NK-92 (cell line): Measurements from ENCODE around the gene FOXB2.
"Not testable (repeated sequence)": the region's sequence is repeated elsewhere in the genome, so short reads cannot be mapped to it uniquely, and the experiment has no call there.

Experiments used
- DNase-seq: peaks from one replicate; lab custom pipeline; 2025; ENCODE audit not compliant: unreplicated experiment; lab: John Stamatoyannopoulos, UW

Gene FOXB2

DNA sequence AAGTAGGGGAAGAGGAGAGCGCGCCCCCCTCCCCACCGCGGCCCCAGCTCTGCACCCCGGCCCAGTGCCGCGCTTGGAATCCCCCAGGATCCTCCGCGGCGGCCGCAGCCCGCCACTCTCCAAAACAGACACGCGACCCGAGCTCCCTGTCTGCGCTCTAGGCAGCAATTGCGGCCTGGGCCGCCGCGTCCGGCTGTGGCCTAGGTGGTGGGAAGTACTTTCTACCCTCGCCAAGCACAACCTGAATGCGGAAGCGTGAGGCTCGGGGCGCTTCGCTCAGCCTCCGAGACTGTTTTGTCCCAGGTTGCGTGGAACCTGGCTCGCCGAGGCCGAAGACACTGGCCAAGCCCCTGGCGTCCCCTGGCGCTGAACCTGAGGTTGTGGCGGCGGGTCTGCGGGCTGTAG, 3.3 kb upstream of the FOXB2 start:
- DNase-seq: no peak

DNA sequence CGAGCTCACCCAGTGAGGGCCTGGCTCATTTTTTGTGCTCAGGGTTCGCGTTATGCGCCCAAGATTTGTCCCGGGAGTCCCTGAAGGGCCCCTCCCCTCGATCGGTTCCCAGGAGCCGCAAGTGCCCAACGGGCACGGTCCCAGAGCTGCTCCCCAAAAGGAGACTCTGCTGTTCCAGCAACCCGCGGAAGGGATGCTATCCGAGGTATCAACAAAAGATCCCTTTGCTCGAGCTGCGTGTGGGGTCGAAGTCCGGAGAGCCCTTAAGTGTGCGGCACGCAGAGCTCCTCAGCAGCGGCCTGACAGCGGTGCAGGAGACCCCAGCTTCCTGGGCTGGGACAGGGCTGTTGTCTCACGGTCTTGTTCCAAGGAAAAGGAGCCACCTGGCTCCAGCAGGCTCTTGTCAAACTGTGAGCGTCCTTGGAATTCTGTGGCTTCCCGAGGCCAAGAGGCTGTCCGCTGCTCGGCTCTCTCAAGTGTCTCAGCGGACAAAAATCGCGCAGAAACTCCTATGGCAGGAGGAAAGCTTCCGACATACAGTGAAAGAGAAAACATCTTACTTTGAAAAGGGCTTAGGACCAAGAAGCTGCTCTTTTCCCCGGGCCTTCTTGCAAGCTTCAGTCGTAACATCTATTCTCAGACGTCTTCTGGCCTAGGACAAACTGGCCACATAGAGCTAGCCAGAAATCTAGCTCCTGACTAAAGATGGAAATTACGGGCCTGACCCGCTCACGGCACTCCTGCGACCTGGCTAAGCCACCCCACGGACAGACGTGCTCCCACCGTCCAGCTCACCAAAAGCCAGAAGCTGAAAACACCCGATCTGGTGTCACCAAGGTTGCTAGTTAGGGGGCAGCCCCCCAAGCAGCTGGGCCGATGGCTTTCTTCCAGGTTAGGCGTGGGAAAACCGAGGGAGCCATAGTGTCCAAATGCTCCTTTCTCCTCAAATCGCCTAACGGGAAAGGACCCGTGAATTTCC, 2.6 kb upstream of the FOXB2 start:
- no peak for DNase-seq

DNA sequence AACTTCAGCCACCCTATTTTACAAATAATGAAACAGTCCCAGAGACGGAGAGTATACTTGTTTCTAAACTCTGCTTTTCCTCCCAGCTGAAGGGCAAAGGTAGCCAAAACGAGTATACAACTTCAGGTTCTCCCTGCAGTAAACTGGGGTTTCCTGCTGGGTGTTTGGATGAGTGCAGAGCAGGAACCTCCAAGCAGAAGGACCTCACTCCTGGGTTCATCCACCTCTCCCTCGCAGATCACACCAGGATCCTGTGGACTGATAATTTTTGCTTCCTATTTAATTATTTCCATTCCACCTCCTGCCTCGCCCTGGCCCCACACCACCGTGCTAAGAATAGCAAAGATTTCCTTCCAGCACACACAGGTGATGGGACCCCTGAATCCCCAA, 2.0 kb upstream of the FOXB2 start:
- no peak for DNase-seq

DNA sequence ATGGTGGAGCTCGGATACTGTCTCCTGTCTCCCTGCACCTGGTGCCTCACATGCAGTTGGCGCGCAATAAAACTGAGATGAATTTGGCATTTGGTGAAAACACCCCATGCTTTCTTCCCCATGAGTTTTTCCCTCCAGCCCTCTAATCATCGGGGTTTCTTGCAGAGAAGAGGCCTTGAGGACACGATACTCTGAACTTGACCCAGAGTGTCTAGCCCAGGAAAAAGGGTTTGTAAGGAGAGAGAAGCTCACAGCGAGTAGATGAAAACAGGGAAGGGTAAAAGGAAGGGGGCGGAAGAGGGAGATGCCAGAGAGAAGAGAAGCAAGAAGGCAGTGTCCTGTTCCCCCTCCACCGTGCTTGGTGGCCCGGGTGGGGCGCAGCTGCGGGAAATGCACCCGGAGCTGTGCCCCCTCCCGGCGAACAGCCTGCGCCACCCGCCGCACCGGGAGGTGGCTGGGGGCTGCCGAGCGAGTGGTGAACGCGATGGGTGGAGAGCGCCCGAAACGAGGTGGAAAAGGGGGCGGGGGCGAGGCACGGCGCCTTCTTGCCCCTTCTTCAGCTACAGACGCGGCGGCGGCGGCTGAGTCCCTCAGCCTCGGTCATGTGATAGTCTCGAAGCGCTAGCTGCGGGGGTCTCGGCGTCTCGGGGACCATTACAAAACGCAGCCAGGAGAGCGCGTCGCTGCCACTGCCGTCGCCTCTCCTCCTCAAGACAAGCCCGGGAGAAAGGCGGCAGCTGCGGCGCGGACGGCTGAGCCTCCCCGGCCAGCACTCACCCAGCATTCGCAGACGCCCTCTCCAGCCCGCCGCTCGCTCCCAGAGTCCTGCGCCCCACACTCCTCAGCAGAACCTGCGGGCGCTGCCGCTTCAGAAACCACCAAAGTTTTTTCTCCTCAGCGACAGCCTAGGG, 1.1 kb upstream of the FOXB2 start:
- no peak for DNase-seq

DNA sequence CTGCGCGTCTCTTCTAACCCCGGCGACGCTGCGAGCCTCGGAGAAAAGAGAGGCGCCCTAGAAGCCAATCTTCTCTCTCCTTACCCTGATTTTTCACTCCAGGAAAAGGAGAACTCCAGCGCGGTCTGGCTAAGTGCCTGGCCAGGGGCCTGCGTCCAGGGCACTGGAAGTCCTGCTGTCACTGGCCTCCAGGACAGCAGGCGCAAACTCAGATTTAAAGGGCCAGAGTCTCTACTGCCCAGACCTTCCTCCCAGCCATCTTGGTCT, 553 bp upstream of the FOXB2 start:
- no peak for DNase-seq

DNA sequence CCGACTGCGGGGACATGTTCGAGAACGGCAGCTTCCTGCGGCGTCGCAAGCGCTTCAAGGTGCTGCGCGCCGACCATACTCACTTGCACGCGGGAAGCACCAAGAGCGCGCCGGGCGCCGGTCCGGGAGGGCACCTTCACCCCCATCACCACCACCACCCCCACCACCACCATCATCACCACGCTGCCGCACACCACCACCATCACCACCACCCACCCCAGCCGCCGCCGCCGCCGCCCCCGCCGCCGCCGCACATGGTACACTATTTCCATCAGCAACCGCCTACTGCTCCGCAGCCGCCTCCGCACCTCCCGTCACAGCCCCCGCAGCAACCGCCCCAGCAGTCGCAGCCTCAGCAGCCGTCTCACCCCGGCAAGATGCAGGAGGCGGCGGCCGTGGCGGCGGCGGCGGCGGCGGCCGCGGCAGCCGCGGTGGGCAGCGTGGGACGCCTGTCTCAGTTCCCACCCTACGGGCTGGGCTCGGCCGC, 514 bp downstream of the FOXB2 start:
- DNase-seq: no peak

DNA sequence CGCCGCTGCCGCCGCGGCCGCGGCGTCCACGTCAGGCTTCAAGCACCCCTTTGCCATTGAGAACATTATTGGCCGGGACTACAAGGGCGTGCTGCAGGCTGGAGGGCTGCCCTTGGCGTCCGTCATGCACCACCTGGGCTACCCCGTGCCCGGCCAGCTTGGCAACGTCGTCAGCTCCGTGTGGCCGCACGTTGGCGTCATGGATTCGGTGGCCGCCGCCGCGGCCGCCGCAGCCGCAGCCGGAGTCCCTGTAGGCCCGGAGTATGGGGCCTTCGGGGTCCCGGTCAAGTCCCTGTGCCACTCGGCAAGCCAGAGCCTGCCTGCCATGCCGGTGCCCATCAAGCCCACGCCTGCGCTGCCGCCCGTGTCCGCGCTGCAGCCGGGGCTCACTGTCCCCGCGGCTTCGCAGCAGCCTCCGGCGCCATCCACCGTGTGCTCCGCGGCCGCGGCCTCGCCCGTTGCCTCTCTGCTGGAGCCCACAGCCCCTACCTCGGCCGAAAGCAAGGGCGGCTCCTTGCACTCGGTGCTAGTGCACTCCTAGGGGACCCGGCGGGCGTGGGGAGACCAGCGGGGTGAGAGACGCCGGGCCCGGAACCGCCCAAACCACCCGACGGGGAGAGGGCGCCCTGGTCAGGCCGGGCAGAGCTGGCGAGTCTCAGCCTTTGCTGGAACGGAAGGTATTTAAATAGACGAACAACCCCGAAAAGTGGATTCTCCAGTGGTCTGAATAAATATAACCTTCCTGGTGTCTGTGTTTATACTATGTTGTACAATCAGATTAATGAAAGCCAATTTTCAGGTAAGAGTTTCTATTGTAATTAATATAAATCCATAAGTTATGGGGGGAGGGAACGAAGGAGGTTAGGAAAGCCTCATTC, 1.2 kb downstream of the FOXB2 start:
- no peak for DNase-seq

DNA sequence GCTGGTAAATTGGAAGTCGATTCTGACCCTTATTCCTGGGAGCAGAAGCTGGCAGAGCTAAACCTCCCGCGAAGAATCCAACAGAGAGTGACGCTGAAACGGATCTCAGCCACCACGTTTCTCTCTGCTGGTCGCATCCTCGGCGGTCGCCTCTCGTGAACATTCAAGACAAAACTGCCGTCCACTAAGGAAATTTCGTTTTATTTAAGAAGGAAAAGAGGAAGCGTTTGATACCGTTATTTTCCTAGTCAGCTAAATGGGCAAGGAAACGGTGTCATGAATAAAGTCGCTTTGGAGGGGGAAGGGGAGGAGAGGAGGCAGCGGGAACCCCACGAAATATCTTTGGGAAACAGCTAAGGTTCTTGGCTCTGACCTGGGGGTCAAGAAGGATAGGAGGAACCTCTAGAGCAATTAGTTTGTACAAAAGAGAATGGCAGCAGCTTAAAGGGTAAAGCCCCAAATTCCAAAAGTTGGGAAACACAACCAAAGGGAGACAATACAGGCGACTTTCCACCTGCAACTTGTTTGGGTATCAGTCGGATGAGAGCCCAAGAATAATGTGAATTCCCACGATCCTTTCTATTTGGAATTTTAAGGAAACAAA, 1.9 kb downstream of the FOXB2 start:
- DNase-seq: no peak

DNA sequence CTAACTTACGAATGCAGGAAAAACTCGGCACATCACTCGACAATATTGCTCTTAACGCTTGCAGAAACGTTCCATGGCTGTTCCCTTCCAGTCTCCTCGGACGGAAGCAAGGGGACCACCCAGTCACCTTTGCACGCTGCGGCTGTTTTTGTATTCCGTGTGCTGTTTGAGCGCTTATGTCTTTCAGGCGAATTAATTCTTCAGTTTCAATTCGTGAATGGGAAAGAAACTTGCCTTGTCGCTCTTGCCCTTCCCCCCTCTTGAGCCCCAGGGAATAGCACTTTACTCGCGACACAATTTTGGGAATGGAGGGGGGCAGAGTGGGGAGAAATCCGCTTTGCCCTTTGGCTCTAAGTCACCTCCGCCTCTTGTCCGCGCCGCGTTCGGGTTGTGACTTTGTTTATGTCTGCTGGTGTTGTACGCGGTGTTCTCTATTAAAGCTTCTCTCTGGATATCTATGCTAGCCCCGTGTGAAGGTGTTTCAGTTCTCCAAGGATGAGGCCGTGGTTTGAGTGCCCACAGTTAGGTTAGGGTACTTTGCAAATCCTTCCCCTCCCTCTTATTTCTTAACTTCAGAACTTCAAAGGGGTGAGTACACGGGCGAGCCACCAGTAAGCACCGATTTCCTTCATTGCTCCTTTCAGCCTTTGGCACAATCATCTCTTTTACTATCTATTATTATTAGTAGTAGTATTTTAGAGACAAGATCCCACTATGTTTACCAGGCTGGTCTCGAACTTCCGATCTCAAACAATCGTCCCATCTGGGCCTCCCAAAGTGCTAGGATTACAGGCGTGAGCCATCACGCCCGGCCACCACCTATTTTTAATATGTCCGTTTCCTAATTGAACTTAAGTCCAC, 2.7 kb downstream of the FOXB2 start:
- DNase-seq: no peak

DNA sequence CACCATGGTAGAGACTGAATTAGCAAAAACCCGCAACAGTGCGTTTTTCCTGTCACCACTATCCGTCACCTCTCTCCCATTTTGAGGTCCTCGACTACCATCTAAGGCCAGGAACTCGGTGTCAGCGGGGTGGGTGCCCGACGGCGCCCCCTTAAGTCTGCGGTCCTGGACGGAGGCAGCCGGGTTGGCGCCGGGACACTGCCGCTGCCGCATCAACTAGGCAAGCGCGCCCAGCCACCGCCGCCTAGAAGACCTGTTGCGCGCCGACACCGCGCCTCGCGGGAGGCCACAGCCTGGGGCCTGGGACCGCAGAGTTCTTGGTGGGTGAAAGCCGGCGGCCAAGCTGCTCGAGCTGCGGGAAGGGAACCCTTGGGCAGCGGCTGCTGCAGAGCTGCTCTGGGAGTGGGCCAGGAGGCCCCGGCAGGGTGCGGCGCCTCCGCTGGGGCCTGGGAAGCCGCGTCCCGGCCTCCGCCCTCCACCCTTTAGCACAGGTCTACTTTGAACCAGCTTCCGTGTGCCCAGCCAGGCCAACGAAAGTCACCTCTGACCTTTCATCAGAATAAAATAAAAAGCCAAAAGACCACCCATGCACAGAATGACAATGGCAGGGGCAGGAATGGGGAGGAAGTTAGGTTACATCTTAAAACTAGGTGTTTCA, 3.5 kb downstream of the FOXB2 start:
- no peak for DNase-seq

DNA sequence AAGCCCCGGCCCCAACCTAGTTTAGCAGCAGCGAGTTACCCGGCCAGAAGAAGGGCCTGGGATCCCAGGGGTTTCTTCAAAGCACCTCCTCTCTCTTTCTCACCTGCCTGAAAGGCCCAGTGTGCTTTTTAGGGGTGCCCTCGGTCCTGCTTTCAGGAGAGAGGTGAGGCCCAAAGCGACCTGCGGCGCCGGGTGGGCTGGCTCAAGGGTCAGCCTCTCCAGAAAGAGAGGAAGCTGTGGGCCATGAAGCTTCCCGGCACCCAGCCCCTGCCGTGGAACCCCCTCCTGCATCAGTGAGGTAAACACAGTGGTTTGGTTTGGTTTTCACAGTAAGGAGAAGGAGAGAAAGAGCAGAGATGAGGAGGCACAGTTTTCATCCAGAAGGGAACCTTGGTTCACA, 4.3 kb downstream of the FOXB2 start:
- DNase-seq: no peak

DNA sequence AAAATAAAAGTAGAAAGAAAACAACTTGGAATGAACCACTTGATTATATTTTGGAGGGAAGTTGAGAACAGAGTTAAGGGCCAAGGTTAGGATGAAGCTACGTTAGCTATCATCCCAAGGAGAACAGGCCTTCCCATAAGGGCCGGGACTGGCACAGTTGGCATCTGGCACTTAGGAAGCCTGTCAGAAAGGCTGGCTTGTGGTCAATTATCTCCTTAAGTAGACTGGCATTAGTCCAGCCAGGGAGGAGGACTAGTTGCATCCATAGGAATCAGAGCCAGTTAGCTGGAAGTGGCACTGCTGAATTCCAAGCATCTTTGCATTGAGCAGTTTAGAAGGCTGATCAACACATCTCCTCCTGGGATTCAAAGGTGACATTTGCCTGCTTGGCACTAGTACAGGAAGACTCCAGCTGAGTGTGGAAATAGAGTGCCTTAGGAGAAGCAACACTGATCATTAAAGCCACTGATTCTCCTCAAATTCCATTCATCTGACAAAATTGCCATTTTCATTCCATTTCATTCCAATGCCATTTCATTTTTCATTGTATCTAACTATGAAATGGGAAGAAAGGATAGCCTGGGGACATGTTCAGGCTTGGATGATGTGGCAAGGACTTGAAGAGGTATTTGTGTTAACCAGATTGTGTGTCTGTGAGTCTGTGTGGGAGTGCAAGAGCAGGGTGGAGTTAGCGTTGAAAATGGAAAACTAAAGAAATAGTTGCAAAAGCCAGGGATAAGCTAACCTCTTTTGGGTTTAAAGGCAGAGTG, 5.5 kb downstream of the FOXB2 start:
- no peak for DNase-seq

DNA sequence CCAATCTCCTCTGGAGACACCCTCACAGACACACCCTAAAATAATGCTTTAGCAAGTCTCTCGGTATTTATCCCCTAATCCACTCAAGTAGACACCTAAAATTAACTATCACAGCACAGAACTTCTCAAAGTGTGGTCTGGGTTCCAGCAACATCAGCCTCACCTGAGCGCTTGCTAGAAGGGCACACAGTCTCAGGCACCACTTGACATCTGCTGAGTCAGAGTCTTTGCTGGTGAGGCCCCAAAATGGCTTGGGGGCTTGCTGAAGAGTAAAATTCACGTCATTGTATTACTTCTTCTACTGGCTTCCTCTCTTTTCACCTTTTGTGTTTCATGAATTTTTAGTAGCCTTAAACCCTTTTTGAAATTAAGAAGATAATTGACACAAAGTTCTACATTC, 9.0 kb downstream of the FOXB2 start:
- no peak for DNase-seq

DNA sequence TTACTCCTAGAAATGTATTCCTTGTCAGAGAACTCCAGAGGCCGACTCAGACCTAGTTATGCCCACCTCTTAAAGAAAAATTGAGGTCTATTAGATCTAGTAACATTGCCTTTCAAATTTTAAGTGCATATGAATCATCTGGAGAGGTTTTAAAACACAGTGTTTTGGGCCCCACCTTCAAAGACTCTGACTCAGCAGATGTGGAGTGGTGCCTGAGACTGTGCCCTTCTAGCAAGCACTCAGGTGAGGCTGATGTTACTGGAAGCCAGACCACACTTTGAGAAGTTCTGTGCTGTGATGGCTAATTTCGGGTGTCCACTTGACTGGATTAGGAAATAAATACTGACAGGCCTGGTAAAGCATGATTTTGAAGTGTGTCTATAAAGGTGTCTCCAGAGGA, 10.6 kb downstream of the FOXB2 start:
- DNase-seq: no peak

DNA sequence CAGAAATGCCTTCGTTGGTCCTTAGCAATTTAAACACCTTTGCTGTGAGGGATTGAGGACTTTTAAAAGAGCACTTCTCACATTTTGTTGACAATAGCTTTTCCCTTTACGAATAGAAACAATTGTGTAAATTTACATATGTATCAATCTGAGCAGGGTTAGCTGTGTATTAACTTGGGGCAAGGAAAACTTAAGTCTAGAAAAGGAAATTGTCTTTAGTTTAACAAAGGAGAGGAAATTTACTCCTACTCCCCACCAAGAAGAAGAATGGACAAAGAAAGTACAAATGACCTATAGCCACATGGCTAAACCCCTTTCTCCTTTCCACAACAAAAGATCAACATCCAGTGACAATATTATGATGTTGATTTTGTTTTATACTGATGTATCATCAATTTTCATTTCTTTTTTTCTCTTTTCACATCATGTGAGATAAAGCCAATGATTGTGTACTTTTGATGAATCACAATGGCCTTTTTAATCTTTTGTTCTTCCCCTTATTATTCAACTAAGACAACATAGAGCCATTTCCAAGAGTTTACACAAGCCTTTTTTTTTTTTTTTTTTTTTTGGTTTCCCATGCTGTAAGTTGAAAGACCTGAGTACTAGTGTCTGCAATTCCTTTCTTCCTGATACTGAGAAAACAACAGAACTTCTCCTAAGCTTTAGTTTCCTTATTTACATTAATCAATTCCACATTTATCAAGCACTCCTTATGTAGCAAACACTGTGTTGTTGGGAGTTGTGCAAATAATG, 19.0 kb downstream of the FOXB2 start:
- no peak for DNase-seq

DNA sequence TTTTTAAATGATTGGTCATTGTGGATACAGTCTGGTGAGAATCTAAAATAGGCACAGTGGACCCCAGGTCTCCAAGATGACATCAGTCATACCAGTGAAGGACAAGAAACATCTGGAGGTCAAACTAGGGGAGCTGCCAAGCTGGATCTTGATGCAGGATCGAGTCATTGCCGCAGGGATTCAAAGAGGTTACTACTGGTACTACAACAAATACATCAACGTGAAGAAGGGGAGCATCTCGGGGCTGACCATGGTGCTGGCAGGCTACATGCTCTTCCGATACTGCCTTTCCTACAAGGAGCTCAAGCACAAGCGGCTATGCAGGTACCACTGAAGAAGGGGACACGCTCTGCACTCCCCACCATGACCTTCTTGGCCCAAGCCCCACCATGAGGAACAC, 20.9 kb downstream of the FOXB2 start:
- no peak for DNase-seq

DNA sequence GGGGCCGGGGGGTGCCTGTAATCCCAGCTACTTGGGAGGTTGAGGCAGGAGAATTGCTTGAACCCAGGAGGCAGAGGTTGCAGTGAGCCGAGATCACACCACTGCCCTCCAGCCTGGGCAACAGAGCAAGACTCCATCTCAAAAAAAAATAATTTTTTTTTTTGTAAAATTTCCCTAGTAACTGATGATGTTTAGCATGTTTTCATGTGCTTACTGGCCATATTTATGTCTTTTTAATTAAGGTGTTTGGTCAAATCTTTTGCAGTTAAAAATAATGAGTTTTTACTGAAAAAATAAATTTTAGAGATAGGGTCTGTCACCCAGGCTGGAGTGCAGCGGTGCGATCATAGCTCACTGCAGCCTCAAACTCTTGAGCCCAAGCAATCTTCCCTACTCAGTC, 24.3 kb downstream of the FOXB2 start:
- DNase-seq: not testable (repeated sequence)

DNA sequence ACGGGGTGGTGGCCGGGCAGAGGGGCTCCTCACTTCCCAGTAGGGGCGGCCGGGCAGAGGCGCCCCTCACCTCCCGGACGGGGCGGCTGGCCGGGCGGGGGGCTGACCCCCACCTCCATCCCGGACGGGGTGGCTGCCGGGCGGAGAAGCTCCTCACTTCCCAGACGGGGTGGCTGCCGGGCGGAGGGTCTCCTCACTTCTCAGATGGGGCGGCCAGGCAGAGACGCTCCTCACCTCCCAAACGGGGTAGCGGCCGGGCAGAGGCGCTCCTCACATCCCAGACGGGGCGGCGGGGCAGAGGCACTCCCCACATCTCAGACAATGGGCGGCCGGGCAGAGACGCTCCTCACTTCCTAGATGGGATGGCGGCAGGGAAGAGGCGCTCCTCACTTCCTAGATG, 41.2 kb downstream of the FOXB2 start:
- DNase-seq: not testable (repeated sequence)
